ENCODE results near the gene TBC1D10A. TPM values are rescaled to one million over a fixed set of nuclear protein-coding genes. Genes with fewer than 3 reads are reported as not detected.

The TBC1D10A gene
- total and polyA plus RNA-seq, 2 experiments from 2014 or later = 15.7 to 39.9 TPM

- Histone ChIP-seq H3K4me2 (no peak overlapping the region), H4K20me1 (ENCODE audit: insufficient read depth, poor library complexity, severe bottlenecking) (peaks cover 31% of the 10 kb centered on the region), H3K4me3 (no peak overlapping the region), H3K4me1 (ENCODE audit: insufficient read depth) (peaks cover 46% of the 10 kb centered on the region), H3K79me2 (peaks cover 75% of the 10 kb centered on the region), H3K36me3 (replicated peaks; ENCODE audit: insufficient read depth, low read depth) (no peaks in the 10 kb centered on the region), H3K9me3 (ENCODE audit: low read depth) (no peaks in the 10 kb centered on the region), H3K27me3 (no peaks in the 10 kb centered on the region), H2AFZ (no peak overlapping the region), H3K27ac (no peak overlapping the region), H3K9me2 (replicated peaks; ENCODE audit: insufficient read depth) (no peaks in the 10 kb centered on the region)
- WGBS (ENCODE audit: low lambda C conversion rate, missing lambda C conversion rate) = 83% methylated on average over 5 of the region's 5 CpGs
- TF ChIP-seq EZH2phosphoT487 (IDR thresholded peaks at IDR 0.05; ENCODE audit: low read depth, severe bottlenecking, unreplicated experiment) (no peak), EZH2 (IDR thresholded peaks at IDR 0.05; ENCODE audit: borderline replicate concordance) (no peak)
- TF ChIP-seq, protein P1, sequence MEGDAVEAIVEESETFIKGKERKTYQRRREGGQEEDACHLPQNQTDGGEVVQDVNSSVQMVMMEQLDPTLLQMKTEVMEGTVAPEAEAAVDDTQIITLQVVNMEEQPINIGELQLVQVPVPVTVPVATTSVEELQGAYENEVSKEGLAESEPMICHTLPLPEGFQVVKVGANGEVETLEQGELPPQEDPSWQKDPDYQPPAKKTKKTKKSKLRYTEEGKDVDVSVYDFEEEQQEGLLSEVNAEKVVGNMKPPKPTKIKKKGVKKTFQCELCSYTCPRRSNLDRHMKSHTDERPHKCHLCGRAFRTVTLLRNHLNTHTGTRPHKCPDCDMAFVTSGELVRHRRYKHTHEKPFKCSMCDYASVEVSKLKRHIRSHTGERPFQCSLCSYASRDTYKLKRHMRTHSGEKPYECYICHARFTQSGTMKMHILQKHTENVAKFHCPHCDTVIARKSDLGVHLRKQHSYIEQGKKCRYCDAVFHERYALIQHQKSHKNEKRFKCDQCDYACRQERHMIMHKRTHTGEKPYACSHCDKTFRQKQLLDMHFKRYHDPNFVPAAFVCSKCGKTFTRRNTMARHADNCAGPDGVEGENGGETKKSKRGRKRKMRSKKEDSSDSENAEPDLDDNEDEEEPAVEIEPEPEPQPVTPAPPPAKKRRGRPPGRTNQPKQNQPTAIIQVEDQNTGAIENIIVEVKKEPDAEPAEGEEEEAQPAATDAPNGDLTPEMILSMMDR (IDR thresholded peaks at IDR 0.05; ENCODE audit: poor library complexity) = no peak
- no peak for DNase-seq (ENCODE audit: low spot score)
Observed at GRCh38 chr22:30308518-30309230, 18.1 kb downstream of the TBC1D10A start.

- no peaks in the 10 kb centered on the region for H3K9me2 ChIP-seq (replicated peaks; ENCODE audit: insufficient read depth)
- peaks cover 31% of the 10 kb centered on the region for H4K20me1 ChIP-seq (ENCODE audit: insufficient read depth, poor library complexity, severe bottlenecking)
- WGBS (ENCODE audit: low lambda C conversion rate, missing lambda C conversion rate) = 84% methylated on average over 2 of the region's 2 CpGs
- TF ChIP-seq EZH2 (IDR thresholded peaks at IDR 0.05; ENCODE audit: borderline replicate concordance) = no peak
- TF ChIP-seq EZH2phosphoT487 (IDR thresholded peaks at IDR 0.05; ENCODE audit: low read depth, severe bottlenecking, unreplicated experiment) = no peak
- TF ChIP-seq, protein P1 (IDR thresholded peaks at IDR 0.05; ENCODE audit: poor library complexity) = no peak
- H3K27ac ChIP-seq = no peak overlapping the region
- H3K9me3 ChIP-seq (ENCODE audit: low read depth) = no peaks in the 10 kb centered on the region
- no peak overlapping the region for H3K4me2 ChIP-seq
- H3K4me3 ChIP-seq = no peak overlapping the region
- H2AFZ ChIP-seq = no peak overlapping the region
- DNase-seq (ENCODE audit: low spot score) = no peak
- H3K36me3 ChIP-seq (replicated peaks; ENCODE audit: insufficient read depth, low read depth) = no peaks in the 10 kb centered on the region
- H3K27me3 ChIP-seq = no peaks in the 10 kb centered on the region
- peaks cover 77% of the 10 kb centered on the region for H3K79me2 ChIP-seq
- peaks cover 46% of the 10 kb centered on the region for H3K4me1 ChIP-seq (ENCODE audit: insufficient read depth)
Observed at GRCh38 chr22:30308093-30308492, 18.6 kb downstream of the TBC1D10A start.

- Histone ChIP-seq H3K4me2 (no peak overlapping the region), H3K27me3 (no peaks in the 10 kb centered on the region), H3K9me3 (ENCODE audit: low read depth) (no peaks in the 10 kb centered on the region), H3K27ac (peak overlapping the region; percentile 86), H3K79me2 (peaks cover 69% of the 10 kb centered on the region), H3K9me2 (replicated peaks; ENCODE audit: insufficient read depth) (no peaks in the 10 kb centered on the region), H3K4me1 (ENCODE audit: insufficient read depth) (peaks cover 51% of the 10 kb centered on the region), H3K4me3 (no peak overlapping the region), H2AFZ (no peak overlapping the region), H4K20me1 (ENCODE audit: insufficient read depth, poor library complexity, severe bottlenecking) (peaks cover 24% of the 10 kb centered on the region), H3K36me3 (replicated peaks; ENCODE audit: insufficient read depth, low read depth) (no peaks in the 10 kb centered on the region)
- no peak for DNase-seq (ENCODE audit: low spot score)
- TF ChIP-seq, protein P1 (IDR thresholded peaks at IDR 0.05; ENCODE audit: poor library complexity) = no peak
- no peak for TF ChIP-seq EZH2 (IDR thresholded peaks at IDR 0.05; ENCODE audit: borderline replicate concordance)
- TF ChIP-seq EZH2phosphoT487 (IDR thresholded peaks at IDR 0.05; ENCODE audit: low read depth, severe bottlenecking, unreplicated experiment) = no peak
- WGBS (ENCODE audit: low lambda C conversion rate, missing lambda C conversion rate) = 82% methylated on average over 4 of the region's 4 CpGs
Observed at GRCh38 chr22:30307041-30307574, 19.6 kb downstream of the TBC1D10A start.
